HepG2 (cell line): ENCODE measurements around the gene TMEM165. TPM values are rescaled to one million over a fixed set of nuclear protein-coding genes. Genes with fewer than 3 reads are reported as not detected.

Source experiments
- ARNT2 ChIP-seq: sonication (generic); formaldehyde crosslinking; IDR thresholded peaks from 2 replicates; pipeline ENCODE4 v1.8.0; 2022; ENCODE audit warnings: mild to moderate bottlenecking, low read depth, missing genetic modification reagents, moderate library complexity
- BORCS8-MEF2B ChIP-seq: sonication (generic); formaldehyde crosslinking; IDR thresholded peaks from 2 replicates; pipeline ENCODE4 v1.8.0; 2022; ENCODE audit warnings: mild to moderate bottlenecking, missing genetic modification reagents
- FOSL2 ChIP-seq: sonication (generic); formaldehyde crosslinking; IDR thresholded peaks from 2 replicates; pipeline ENCODE4 v1.4.0; 2020; ENCODE audit warnings: missing genetic modification reagents
- FOXJ3 ChIP-seq: sonication (generic); formaldehyde crosslinking; IDR thresholded peaks from 2 replicates; pipeline ENCODE4 v1.4.0; 2020; ENCODE audit warnings: missing genetic modification reagents, mild to moderate bottlenecking, borderline replicate concordance
- FOXP1 ChIP-seq, 2 experiments: fragments of 450-650 bp in 1 of 2; IDR thresholded peaks; 2 replicates each; pipeline ENCODE4 v1.6.1; 2017 to 2018; ENCODE audit warnings: antibody characterized with exemption in 1 of 2
- IRF2 ChIP-seq: IDR thresholded peaks from 2 replicates; pipeline ENCODE4 v1.6.1; 2018; ENCODE audit warnings: missing genetic modification reagents, missing compliant biosample characterization
- KDM1A ChIP-seq: IDR thresholded peaks from 2 replicates; pipeline ENCODE4 v1.6.1; 2016; ENCODE audit warnings: missing compliant biosample characterization
- MAFF ChIP-seq: IDR thresholded peaks from 2 replicates; pipeline ENCODE4 v1.6.1; 2011; ENCODE audit warnings: low read depth, low read length, improper control_type of control experiment
- MZF1 ChIP-seq: sonication (generic); formaldehyde crosslinking; IDR thresholded peaks from 2 replicates; pipeline ENCODE4 v1.8.1; 2023; ENCODE audit warnings: mild to moderate bottlenecking, missing genetic modification reagents, borderline replicate concordance
- NKX3-1 ChIP-seq: sonication (generic); formaldehyde crosslinking; IDR thresholded peaks from 2 replicates; pipeline ENCODE4 v1.5.0; 2020; ENCODE audit warnings: missing genetic modification reagents
- PHF8 ChIP-seq: sonication (generic); formaldehyde crosslinking; IDR thresholded peaks from 2 replicates; pipeline ENCODE4 v1.5.0; 2020; ENCODE audit warnings: missing genetic modification reagents
- SALL2 ChIP-seq: sonication (generic); formaldehyde crosslinking; IDR thresholded peaks from 2 replicates; pipeline ENCODE4 v1.8.1; 2023; ENCODE audit warnings: mild to moderate bottlenecking, missing genetic modification reagents, inconsistent platforms
- SMAD1 ChIP-seq: sonication (generic); formaldehyde crosslinking; IDR thresholded peaks from 2 replicates; pipeline ENCODE4 v1.4.0; 2020; ENCODE audit warnings: missing genetic modification reagents, low read depth, mild to moderate bottlenecking, borderline replicate concordance
- SSRP1 ChIP-seq: IDR thresholded peaks from 2 replicates; pipeline ENCODE4 v1.6.1; 2016; ENCODE audit warnings: control low read depth
- TBL1XR1 ChIP-seq: fragments of 150-350 bp; IDR thresholded peaks from 2 replicates; pipeline ENCODE4 v1.6.1; 2014; ENCODE audit warnings: borderline replicate concordance, low read length; ENCODE audit not compliant: partially characterized antibody
- ZFAT ChIP-seq: sonication (generic); formaldehyde crosslinking; conservative IDR thresholded peaks from 2 replicates; pipeline ENCODE4 v1.8.1; 2023; ENCODE audit warnings: missing genetic modification reagents, inconsistent platforms
- ZKSCAN1 ChIP-seq: fragments of 150-350 bp; IDR thresholded peaks from 2 replicates; pipeline ENCODE4 v1.6.1; 2014; ENCODE audit warnings: low read length
- ZNF549 ChIP-seq: sonication (generic); formaldehyde crosslinking; IDR thresholded peaks from 2 replicates; pipeline ENCODE4 v1.5.0; 2020; ENCODE audit warnings: missing genetic modification reagents
- polyA plus RNA-seq, 8 experiments: library from polyadenylated mRNA; depleted of rRNA in 3 of 8; stranded (reverse) in 7 of 8; unstranded in 1 of 8; fragments of >200 nt; fragmentation: Illumina TruSeq in 4 of 8; extraction: Trizol in 4 of 8; gene quantifications; 2 replicates each; pipeline versions ENCODE4 v1.2.1 to v1.2.3, GENCODE V29; 2011 to 2016; ENCODE audit warnings: low read depth in 4 of 8, missing spikeins in 1 of 8, mixed read lengths in 1 of 8; ENCODE audit not compliant: insufficient read depth in 1 of 8
- total RNA-seq, 5 experiments: library from RNA; depleted of rRNA; stranded (reverse); fragments of >200 nt; fragmentation: Illumina TruSeq; extraction: Trizol; gene quantifications; 2 replicates each; pipeline ENCODE4 v1.2.3, GENCODE V29; 2016; ENCODE audit warnings: low read depth in 1 of 5
- TF ChIP-seq, protein P1 (sequence below): IDR thresholded peaks from 2 replicates; pipeline ENCODE4 v1.6.1; 2016; ENCODE audit warnings: mild to moderate bottlenecking
- TF ChIP-seq, protein P2 (sequence below): sonication (generic); formaldehyde crosslinking; IDR thresholded peaks from 2 replicates; pipeline ENCODE4 v1.4.0; 2020; ENCODE audit warnings: missing genetic modification reagents, mild to moderate bottlenecking, borderline replicate concordance
- TF ChIP-seq, protein P3 (sequence below): sonication (generic); formaldehyde crosslinking; IDR thresholded peaks from 2 replicates; pipeline ENCODE4 v1.4.0; 2020; ENCODE audit warnings: mild to moderate bottlenecking, missing genetic modification reagents
- TF ChIP-seq, protein P4 (sequence below): sonication (generic); formaldehyde crosslinking; IDR thresholded peaks from 2 replicates; pipeline ENCODE4 v1.5.0; 2020; ENCODE audit warnings: missing genetic modification reagents
- TF ChIP-seq, protein P5 (sequence below): sonication (generic); formaldehyde crosslinking; conservative IDR thresholded peaks from 2 replicates; pipeline ENCODE4 v1.4.0; 2020; ENCODE audit warnings: mild to moderate bottlenecking, missing genetic modification reagents, moderate library complexity

TMEM165 gene
- total and polyA plus RNA-seq, 2 of the 13 experiments (the other 11 are each of a cell fraction or from before 2014, with no cell fraction given) = 54.6 to 103 TPM

DNA sequence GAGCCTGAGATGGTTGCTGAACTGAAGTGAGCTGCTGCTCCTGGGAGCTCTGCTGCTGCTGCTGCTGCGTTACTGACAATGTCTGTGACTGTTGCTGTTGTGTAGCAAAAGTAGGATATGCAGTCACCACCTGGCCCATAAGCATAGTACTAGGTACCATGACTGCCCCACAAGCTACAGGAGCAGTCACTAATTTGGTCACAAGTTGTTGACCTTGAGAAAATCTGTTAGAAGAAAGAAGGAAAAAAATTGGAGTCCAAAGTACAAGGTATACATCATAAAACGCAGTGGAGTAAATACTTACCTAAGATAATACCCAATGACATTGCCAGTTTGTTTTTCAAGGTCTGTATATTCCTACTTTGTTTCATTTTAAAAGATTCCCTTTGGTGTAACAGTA, 42.6 kb downstream of the TMEM165 start (continued):
- TF ChIP-seq BORCS8-MEF2B (CRISPR knock-in tag) (no peak), FOSL2 (CRISPR knock-in tag) (no peak), ARNT2 (no peak), FOXJ3 (CRISPR knock-in tag) (no peak), PHF8 (CRISPR knock-in tag) (no peak), KDM1A (no peak), SSRP1 (no peak), SALL2 (CRISPR knock-in tag) (no peak), ZFAT (CRISPR knock-in tag) (no peak), NKX3-1 (CRISPR knock-in tag) (no peak), IRF2 (CRISPR knock-in tag) (0 out of 2 replicates have a peak, but pooled peaks have one; percentile 17), MAFF (no peak), FOXP1 (IDR thresholded peaks at IDR 0.05) (no peak), FOXP1 (CRISPR knock-in tag; IDR thresholded peaks at IDR 0.05) (peak; percentile 62; the same call in 1 of the 2 replicates), ZKSCAN1 (no peak), ZNF549 (CRISPR knock-in tag) (no peak), TBL1XR1 (no peak), SMAD1 (CRISPR knock-in tag) (no peak), MZF1 (CRISPR knock-in tag) (no peak)
- TF ChIP-seq, protein P1, sequence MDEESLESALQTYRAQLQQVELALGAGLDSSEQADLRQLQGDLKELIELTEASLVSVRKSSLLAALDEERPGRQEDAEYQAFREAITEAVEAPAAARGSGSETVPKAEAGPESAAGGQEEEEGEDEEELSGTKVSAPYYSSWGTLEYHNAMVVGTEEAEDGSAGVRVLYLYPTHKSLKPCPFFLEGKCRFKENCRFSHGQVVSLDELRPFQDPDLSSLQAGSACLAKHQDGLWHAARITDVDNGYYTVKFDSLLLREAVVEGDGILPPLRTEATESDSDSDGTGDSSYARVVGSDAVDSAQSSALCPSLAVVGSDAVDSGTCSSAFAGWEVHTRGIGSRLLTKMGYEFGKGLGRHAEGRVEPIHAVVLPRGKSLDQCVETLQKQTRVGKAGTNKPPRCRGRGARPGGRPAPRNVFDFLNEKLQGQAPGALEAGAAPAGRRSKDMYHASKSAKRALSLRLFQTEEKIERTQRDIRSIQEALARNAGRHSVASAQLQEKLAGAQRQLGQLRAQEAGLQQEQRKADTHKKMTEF (CRISPR knock-in tag) = 0 out of 2 replicates have a peak, but pooled peaks have one; percentile 19
- TF ChIP-seq, protein P2, sequence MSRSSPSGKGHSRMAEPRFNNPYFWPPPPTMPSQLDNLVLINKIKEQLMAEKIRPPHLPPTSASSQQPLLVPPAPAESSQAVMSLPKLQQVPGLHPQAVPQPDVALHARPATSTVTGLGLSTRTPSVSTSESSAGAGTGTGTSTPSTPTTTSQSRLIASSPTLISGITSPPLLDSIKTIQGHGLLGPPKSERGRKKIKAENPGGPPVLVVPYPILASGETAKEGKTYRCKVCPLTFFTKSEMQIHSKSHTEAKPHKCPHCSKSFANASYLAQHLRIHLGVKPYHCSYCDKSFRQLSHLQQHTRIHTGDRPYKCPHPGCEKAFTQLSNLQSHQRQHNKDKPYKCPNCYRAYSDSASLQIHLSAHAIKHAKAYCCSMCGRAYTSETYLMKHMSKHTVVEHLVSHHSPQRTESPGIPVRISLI = peak; percentile 71; the same call in 1 of the 2 replicates
- TF ChIP-seq, protein P3, sequence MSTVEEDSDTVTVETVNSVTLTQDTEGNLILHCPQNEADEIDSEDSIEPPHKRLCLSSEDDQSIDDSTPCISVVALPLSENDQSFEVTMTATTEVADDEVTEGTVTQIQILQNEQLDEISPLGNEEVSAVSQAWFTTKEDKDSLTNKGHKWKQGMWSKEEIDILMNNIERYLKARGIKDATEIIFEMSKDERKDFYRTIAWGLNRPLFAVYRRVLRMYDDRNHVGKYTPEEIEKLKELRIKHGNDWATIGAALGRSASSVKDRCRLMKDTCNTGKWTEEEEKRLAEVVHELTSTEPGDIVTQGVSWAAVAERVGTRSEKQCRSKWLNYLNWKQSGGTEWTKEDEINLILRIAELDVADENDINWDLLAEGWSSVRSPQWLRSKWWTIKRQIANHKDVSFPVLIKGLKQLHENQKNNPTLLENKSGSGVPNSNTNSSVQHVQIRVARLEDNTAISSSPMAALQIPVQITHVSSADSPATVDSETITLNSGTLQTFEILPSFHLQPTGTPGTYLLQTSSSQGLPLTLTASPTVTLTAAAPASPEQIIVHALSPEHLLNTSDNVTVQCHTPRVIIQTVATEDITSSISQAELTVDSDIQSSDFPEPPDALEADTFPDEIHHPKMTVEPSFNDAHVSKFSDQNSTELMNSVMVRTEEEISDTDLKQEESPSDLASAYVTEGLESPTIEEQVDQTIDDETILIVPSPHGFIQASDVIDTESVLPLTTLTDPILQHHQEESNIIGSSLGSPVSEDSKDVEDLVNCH (CRISPR knock-in tag) = no peak
- TF ChIP-seq, protein P4, sequence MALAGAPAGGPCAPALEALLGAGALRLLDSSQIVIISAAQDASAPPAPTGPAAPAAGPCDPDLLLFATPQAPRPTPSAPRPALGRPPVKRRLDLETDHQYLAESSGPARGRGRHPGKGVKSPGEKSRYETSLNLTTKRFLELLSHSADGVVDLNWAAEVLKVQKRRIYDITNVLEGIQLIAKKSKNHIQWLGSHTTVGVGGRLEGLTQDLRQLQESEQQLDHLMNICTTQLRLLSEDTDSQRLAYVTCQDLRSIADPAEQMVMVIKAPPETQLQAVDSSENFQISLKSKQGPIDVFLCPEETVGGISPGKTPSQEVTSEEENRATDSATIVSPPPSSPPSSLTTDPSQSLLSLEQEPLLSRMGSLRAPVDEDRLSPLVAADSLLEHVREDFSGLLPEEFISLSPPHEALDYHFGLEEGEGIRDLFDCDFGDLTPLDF (CRISPR knock-in tag) = no peak
- TF ChIP-seq, protein P5, sequence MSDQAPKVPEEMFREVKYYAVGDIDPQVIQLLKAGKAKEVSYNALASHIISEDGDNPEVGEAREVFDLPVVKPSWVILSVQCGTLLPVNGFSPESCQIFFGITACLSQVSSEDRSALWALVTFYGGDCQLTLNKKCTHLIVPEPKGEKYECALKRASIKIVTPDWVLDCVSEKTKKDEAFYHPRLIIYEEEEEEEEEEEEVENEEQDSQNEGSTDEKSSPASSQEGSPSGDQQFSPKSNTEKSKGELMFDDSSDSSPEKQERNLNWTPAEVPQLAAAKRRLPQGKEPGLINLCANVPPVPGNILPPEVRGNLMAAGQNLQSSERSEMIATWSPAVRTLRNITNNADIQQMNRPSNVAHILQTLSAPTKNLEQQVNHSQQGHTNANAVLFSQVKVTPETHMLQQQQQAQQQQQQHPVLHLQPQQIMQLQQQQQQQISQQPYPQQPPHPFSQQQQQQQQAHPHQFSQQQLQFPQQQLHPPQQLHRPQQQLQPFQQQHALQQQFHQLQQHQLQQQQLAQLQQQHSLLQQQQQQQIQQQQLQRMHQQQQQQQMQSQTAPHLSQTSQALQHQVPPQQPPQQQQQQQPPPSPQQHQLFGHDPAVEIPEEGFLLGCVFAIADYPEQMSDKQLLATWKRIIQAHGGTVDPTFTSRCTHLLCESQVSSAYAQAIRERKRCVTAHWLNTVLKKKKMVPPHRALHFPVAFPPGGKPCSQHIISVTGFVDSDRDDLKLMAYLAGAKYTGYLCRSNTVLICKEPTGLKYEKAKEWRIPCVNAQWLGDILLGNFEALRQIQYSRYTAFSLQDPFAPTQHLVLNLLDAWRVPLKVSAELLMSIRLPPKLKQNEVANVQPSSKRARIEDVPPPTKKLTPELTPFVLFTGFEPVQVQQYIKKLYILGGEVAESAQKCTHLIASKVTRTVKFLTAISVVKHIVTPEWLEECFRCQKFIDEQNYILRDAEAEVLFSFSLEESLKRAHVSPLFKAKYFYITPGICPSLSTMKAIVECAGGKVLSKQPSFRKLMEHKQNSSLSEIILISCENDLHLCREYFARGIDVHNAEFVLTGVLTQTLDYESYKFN = peak; percentile 68
